Measurements from ENCODE around the gene TMEM213.

GRCh38 chr7:138821912-138822311 lies 24.1 kb downstream of the TMEM213 start:
- TF ChIP-seq, protein P1, sequence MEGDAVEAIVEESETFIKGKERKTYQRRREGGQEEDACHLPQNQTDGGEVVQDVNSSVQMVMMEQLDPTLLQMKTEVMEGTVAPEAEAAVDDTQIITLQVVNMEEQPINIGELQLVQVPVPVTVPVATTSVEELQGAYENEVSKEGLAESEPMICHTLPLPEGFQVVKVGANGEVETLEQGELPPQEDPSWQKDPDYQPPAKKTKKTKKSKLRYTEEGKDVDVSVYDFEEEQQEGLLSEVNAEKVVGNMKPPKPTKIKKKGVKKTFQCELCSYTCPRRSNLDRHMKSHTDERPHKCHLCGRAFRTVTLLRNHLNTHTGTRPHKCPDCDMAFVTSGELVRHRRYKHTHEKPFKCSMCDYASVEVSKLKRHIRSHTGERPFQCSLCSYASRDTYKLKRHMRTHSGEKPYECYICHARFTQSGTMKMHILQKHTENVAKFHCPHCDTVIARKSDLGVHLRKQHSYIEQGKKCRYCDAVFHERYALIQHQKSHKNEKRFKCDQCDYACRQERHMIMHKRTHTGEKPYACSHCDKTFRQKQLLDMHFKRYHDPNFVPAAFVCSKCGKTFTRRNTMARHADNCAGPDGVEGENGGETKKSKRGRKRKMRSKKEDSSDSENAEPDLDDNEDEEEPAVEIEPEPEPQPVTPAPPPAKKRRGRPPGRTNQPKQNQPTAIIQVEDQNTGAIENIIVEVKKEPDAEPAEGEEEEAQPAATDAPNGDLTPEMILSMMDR (IDR thresholded peaks at IDR 0.05): no peak
- no peak for TF ChIP-seq EP300 (IDR thresholded peaks at IDR 0.05)
- no peak for TF ChIP-seq POLR2A (IDR thresholded peaks at IDR 0.05)

Data from upper lobe of left lung (tissue), 4 donors.